Stimulated activated CD4-positive, alpha-beta T cell treated with anti-CD3 and anti-CD28 coated beads, Interleukin-2, amount 100 ng/mL, for 24 hours (primary cell): ENCODE results near the gene NEMP2.

ENCODE experiments used
- DNase-seq, 2 donors: peaks; one replicate each; pipeline ENCODE4 v3.0.0-alpha.2; 2020

Gene NEMP2

GRCh38 chr2:190455358-190456095, 79.0 kb downstream of the NEMP2 start:
- DNase-seq, result no peak

- DNase-seq, result no peak
These were observed 79.7 kb downstream of the NEMP2 start for GRCh38 chr2:190454795-190455194.
